ENCODE results near the gene ANKRD63. TPM values are rescaled to one million over a fixed set of nuclear protein-coding genes. Genes with fewer than 3 reads are reported as not detected.

ANKRD63 gene
- polyA plus RNA-seq, 3 donors, result not detected

DNA sequence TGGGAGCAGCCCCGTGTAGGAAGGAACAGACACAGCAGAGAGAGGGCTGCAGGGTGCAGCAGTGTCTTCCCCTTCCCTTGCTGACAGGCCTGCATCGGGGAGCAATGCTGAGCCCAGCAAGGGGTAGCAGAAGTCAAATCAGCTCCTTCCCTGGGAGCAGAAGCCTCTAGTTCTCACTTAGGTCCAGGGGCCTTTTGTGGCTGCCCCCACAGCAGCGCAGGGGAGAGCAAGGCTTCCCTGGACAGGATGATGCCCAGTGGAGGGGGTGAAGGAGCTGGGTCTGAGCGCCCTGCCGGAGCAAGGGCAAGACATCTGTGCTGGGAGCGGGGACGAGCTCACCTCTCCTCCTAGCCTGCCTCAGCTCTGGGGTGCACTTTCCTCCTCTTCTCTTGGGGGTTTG lies 24.0 kb upstream of the ANKRD63 start:
- Histone ChIP-seq H3K9me3 (replicated peaks in 1 of 2; ENCODE audit: control insufficient read depth in 1 of 2, insufficient read depth in 1 of 2, low read length in 2 of 2) (no peaks in the 10 kb centered on the region), H3K4me2 (replicated peaks; ENCODE audit: extremely low read depth, low read length, poor library complexity, severe bottlenecking) (peak overlapping the region; percentile 97), H3K27me3 (ENCODE audit: control insufficient read depth in 2 of 2, insufficient read depth in 2 of 2, low read length in 2 of 2) (no peaks in the 10 kb centered on the region), H2AFZ (ENCODE audit: insufficient read depth, low read depth, low read length, poor library complexity, severe bottlenecking) (peak overlapping the region; percentile 76), H3K9ac (ENCODE audit: insufficient read depth, low read length, poor library complexity, severe bottlenecking) (peak overlapping the region; percentile 73), H3K36me3 (replicated peaks in 1 of 2; ENCODE audit: control insufficient read depth in 1 of 2, insufficient read depth in 2 of 2, low read length in 2 of 2) (peaks cover 28 to 39% of the 10 kb centered on the region in 2 donors), H3K4me3 (replicated peaks in 1 of 3; ENCODE audit: low read depth in 2 of 3, low read length in 3 of 3) (peak overlapping the region; percentile 80 to 99 (median 89)), H4K20me1 (ENCODE audit: insufficient read depth, low read length) (peaks cover 55% of the 10 kb centered on the region), H3K27ac (ENCODE audit: low read depth in 1 of 2, low read length in 2 of 2) (peak overlapping the region; percentile 75 to 87), H3K4me1 (ENCODE audit: control insufficient read depth in 1 of 2, insufficient read depth in 2 of 2, low read length in 2 of 2) (peaks cover 54 to 76% of the 10 kb centered on the region in 2 donors), H3K79me2 (ENCODE audit: insufficient read depth, low read length) (peaks cover 75% of the 10 kb centered on the region)
- Mint-ChIP-seq H3K36me3 (peaks cover 27 to 39% of the 10 kb centered on the region in 2 donors), H3K9me3 (no peaks in the 10 kb centered on the region), H3K27ac (peak overlapping the region; percentile 86 to 95 (median 93)), H3K27me3 (ENCODE audit: low read depth in 3 of 3) (peaks cover 0 to 2% (median 0%) of the 10 kb centered on the region in 3 donors), H3K4me3 (peak overlapping the region; percentile 94 to 99), H3K4me1 (peaks cover 69% of the 10 kb centered on the region)
- TF ChIP-seq, protein P1, sequence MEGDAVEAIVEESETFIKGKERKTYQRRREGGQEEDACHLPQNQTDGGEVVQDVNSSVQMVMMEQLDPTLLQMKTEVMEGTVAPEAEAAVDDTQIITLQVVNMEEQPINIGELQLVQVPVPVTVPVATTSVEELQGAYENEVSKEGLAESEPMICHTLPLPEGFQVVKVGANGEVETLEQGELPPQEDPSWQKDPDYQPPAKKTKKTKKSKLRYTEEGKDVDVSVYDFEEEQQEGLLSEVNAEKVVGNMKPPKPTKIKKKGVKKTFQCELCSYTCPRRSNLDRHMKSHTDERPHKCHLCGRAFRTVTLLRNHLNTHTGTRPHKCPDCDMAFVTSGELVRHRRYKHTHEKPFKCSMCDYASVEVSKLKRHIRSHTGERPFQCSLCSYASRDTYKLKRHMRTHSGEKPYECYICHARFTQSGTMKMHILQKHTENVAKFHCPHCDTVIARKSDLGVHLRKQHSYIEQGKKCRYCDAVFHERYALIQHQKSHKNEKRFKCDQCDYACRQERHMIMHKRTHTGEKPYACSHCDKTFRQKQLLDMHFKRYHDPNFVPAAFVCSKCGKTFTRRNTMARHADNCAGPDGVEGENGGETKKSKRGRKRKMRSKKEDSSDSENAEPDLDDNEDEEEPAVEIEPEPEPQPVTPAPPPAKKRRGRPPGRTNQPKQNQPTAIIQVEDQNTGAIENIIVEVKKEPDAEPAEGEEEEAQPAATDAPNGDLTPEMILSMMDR (IDR thresholded peaks at IDR 0.05), result no peak
- intact Hi-C loops (cut with micrococcal nuclease), result no loop called here
- WGBS (ENCODE audit: insufficient coverage), result 0% methylated on average over 2 of the region's 7 CpGs
- no peak for DNase-seq

DNA sequence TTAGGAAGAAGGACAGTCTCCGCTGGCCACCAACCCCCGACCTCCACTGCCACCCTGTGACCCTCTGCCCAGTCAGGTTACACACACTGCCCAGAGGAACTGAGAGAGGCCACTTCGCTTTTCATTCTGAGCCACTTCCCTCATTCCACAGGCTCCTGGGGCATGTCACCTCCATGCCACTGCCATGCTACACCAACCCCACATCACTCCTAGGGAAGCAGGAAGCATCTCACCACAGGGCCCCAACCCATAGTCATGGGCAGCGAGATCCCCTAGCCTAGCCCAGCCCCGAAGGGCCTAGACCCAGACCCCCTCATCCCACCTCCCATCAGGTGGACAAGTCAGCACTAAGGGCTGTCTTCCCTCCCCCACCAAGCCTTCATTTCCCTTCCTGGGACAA lies 23.5 kb upstream of the ANKRD63 start:
- H3K4me2 ChIP-seq (replicated peaks; ENCODE audit: extremely low read depth, low read length, poor library complexity, severe bottlenecking), result peak overlapping the region; percentile 97
- H3K9me3 Mint-ChIP-seq, result no peaks in the 10 kb centered on the region
- peak overlapping the region; percentile 76 for H2AFZ ChIP-seq (ENCODE audit: insufficient read depth, low read depth, low read length, poor library complexity, severe bottlenecking)
- peak overlapping the region; percentile 73 for H3K9ac ChIP-seq (ENCODE audit: insufficient read depth, low read length, poor library complexity, severe bottlenecking)
- peaks cover 80% of the 10 kb centered on the region for H3K79me2 ChIP-seq (ENCODE audit: insufficient read depth, low read length)
- H3K36me3 ChIP-seq (replicated peaks in 1 of 2; ENCODE audit: control insufficient read depth in 1 of 2, insufficient read depth in 2 of 2, low read length in 2 of 2), result peaks cover 33 to 45% of the 10 kb centered on the region in 2 donors
- peaks cover 60% of the 10 kb centered on the region for H4K20me1 ChIP-seq (ENCODE audit: insufficient read depth, low read length)
- peaks cover 60 to 81% of the 10 kb centered on the region in 2 donors for H3K4me1 ChIP-seq (ENCODE audit: control insufficient read depth in 1 of 2, insufficient read depth in 2 of 2, low read length in 2 of 2)
- 0% methylated on average over 5 of the region's 5 CpGs for WGBS (ENCODE audit: insufficient coverage)
- TF ChIP-seq, protein P1 (IDR thresholded peaks at IDR 0.05), result no peak
- peak overlapping the region; percentile 94 to 99 for H3K4me3 Mint-ChIP-seq
- H3K27me3 ChIP-seq (ENCODE audit: control insufficient read depth in 2 of 2, insufficient read depth in 2 of 2, low read length in 2 of 2), result no peaks in the 10 kb centered on the region
- intact Hi-C loops (cut with micrococcal nuclease), result no loop called here
- H3K4me1 Mint-ChIP-seq, result peaks cover 75% of the 10 kb centered on the region
- peaks cover 32 to 45% of the 10 kb centered on the region in 2 donors for H3K36me3 Mint-ChIP-seq
- H3K27ac Mint-ChIP-seq, result peak overlapping the region; percentile 86 to 95 (median 93)
- H3K9me3 ChIP-seq (replicated peaks in 1 of 2; ENCODE audit: control insufficient read depth in 1 of 2, insufficient read depth in 1 of 2, low read length in 2 of 2), result no peaks in the 10 kb centered on the region
- H3K27me3 Mint-ChIP-seq (ENCODE audit: low read depth in 3 of 3), result peaks cover 0 to 2% (median 0%) of the 10 kb centered on the region in 3 donors
- H3K4me3 ChIP-seq (replicated peaks in 1 of 3; ENCODE audit: low read depth in 2 of 3, low read length in 3 of 3), result peak overlapping the region; percentile 80 to 99 (median 89)
- peak; percentile 50 to 68 (median 63) for DNase-seq
- H3K27ac ChIP-seq (ENCODE audit: low read depth in 1 of 2, low read length in 2 of 2), result peak overlapping the region; percentile 75 to 87

Measured in CD14-positive monocyte (primary cell).